ENCODE measurements around the gene RRP36. TPM values are rescaled to one million over a fixed set of nuclear protein-coding genes. Genes with fewer than 3 reads are reported as not detected.

The RRP36 gene
- total RNA-seq, 1 experiment from 2014 or later: 63.4 TPM

DNA sequence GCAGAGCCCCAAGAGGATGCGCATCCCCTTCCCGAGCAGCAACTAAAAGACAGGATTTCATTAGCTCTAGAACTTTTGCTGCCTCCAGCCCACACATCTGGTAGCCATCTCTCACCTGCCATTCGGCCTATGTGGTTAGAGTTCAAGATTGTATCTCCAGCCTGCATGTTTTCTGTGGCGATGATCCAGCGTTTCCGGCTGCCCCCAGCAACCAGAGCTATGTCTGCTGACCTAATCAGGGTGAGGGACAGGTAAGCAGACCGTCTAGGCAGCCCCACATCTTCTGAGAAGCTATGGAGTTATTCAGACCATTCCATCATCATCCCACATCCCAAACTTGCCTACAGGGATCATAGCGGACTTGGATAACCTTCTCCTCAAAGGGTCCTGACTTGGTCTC lies 34.5 kb downstream of the RRP36 start:
- DNase-seq (ENCODE audit: low read depth, low spot score) (no peak), ATAC-seq (no peak)
- intact Hi-C loops (cut with micrococcal nuclease): loop anchor here (5.0 kb wide), 3 partner anchors 44 to 116 kb away; partner anchors contain the start of genes KLHDC3, MEA1 and SRF
- ChIA-PET CTCF (no interaction called here), POLR2A (interaction anchor here (1.2 kb wide), 1 partner anchor 42 kb away, joined by 4 read pairs; the partner anchor contains the start of genes KLHDC3 and MEA1), RAD21 (ENCODE audit: low non-redundant PET in 1 of 2, low total read pairs in 2 of 2, uncharacterized antibody in 2 of 2, unreplicated experiment in 2 of 2) (no interaction called here)
- Histone ChIP-seq H3K27ac (ENCODE audit: low read depth, low read length) (no peak overlapping the region), H3K9ac (ENCODE audit: low read length) (no peak overlapping the region), H3K27me3 (ENCODE audit: insufficient read depth, low read length) (no peaks in the 10 kb centered on the region), H3K79me2 (ENCODE audit: insufficient read depth, low read length) (peaks cover 44% of the 10 kb centered on the region), H3K4me3 (replicated peaks in 1 of 2; ENCODE audit: low read depth in 1 of 2, low read length in 2 of 2) (no peak overlapping the region), H4K20me1 (ENCODE audit: insufficient read depth) (no peaks in the 10 kb centered on the region), H3K9me2 (ENCODE audit: insufficient read depth) (no peaks in the 10 kb centered on the region), H3K4me1 (ENCODE audit: control insufficient read depth in 1 of 2, insufficient read depth in 2 of 2, low read length in 2 of 2) (peaks cover 13 to 41% of the 10 kb centered on the region in 2 experiments; a peak in 3 of 4 replicates), H2AFZ (ENCODE audit: low read depth, low read length, poor library complexity, severe bottlenecking) (no peak overlapping the region), H3K36me3 (ENCODE audit: control insufficient read depth in 1 of 2, insufficient read depth in 2 of 2, low read length in 2 of 2) (peaks cover 0 to 19% of the 10 kb centered on the region in 2 experiments; a peak in 1 of 4 replicates), H3K4me2 (ENCODE audit: low read length) (no peak overlapping the region), H3K9me3 (ENCODE audit: control insufficient read depth in 1 of 2, insufficient read depth in 1 of 2, low read depth in 1 of 2, low read length in 2 of 2) (no peaks in the 10 kb centered on the region)
- TF ChIP-seq CTCF (IDR thresholded peaks at IDR 0.05 in 2 of 3, conservative IDR thresholded peaks at IDR 0.05 in 1 of 3; ENCODE audit: borderline replicate concordance in 1 of 3, insufficient read depth in 1 of 3, low read depth in 2 of 3, low read length in 2 of 3) (no peak), POLR2AphosphoS5 (IDR thresholded peaks at IDR 0.05; ENCODE audit: low read depth, low read length) (no peak), CBX3 (IDR thresholded peaks at IDR 0.05; ENCODE audit: low read depth) (no peak), FOSL1 (IDR thresholded peaks at IDR 0.05; ENCODE audit: low read depth) (no peak), YY1 (IDR thresholded peaks at IDR 0.05; ENCODE audit: extremely low read depth, insufficient replicate concordance, low read depth, low read length) (no peak), SIN3A (IDR thresholded peaks at IDR 0.05; ENCODE audit: low read depth) (no peak)
- TF ChIP-seq, protein P1, sequence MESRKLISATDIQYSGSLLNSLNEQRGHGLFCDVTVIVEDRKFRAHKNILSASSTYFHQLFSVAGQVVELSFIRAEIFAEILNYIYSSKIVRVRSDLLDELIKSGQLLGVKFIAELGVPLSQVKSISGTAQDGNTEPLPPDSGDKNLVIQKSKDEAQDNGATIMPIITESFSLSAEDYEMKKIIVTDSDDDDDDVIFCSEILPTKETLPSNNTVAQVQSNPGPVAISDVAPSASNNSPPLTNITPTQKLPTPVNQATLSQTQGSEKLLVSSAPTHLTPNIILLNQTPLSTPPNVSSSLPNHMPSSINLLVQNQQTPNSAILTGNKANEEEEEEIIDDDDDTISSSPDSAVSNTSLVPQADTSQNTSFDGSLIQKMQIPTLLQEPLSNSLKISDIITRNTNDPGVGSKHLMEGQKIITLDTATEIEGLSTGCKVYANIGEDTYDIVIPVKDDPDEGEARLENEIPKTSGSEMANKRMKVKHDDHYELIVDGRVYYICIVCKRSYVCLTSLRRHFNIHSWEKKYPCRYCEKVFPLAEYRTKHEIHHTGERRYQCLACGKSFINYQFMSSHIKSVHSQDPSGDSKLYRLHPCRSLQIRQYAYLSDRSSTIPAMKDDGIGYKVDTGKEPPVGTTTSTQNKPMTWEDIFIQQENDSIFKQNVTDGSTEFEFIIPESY (IDR thresholded peaks at IDR 0.05; ENCODE audit: extremely low read depth, insufficient replicate concordance, low read length): no peak
- no TSS peak for BruUV-seq (replicated peaks)
